ENCODE results near the gene SELENOV.

- no peak for TF ChIP-seq CTCF (conservative IDR thresholded peaks at IDR 0.05 in 1 of 2, IDR thresholded peaks at IDR 0.05 in 1 of 2; ENCODE audit: extremely low read depth in 1 of 2, insufficient read depth in 1 of 2, low read depth in 1 of 2, low read length in 2 of 2)
- no peak for TF ChIP-seq EZH2 (IDR thresholded peaks at IDR 0.05; ENCODE audit: borderline replicate concordance, low read length)
These were observed 17.3 kb upstream of the SELENOV start for GRCh38 chr19:39497701-39497995.

Data from mammary epithelial cell (primary cell).